IPS-NIHi7 (cell line): ENCODE data around the gene P3H4.
A peak's percentile ranks its signal among the peaks of the same experiment; 100 is the strongest.
"Not testable (repeated sequence)": the region's sequence is repeated elsewhere in the genome, so short reads cannot be mapped to it uniquely, and the experiment has no call there.

Experiments
- DNase-seq: peaks from one replicate; pipeline ENCODE4 v3.0.0; 2012; ENCODE audit warnings: mixed read lengths; ENCODE audit errors: extremely low spot score

The P3H4 gene, protein sequence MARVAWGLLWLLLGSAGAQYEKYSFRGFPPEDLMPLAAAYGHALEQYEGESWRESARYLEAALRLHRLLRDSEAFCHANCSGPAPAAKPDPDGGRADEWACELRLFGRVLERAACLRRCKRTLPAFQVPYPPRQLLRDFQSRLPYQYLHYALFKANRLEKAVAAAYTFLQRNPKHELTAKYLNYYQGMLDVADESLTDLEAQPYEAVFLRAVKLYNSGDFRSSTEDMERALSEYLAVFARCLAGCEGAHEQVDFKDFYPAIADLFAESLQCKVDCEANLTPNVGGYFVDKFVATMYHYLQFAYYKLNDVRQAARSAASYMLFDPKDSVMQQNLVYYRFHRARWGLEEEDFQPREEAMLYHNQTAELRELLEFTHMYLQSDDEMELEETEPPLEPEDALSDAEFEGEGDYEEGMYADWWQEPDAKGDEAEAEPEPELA

DNA sequence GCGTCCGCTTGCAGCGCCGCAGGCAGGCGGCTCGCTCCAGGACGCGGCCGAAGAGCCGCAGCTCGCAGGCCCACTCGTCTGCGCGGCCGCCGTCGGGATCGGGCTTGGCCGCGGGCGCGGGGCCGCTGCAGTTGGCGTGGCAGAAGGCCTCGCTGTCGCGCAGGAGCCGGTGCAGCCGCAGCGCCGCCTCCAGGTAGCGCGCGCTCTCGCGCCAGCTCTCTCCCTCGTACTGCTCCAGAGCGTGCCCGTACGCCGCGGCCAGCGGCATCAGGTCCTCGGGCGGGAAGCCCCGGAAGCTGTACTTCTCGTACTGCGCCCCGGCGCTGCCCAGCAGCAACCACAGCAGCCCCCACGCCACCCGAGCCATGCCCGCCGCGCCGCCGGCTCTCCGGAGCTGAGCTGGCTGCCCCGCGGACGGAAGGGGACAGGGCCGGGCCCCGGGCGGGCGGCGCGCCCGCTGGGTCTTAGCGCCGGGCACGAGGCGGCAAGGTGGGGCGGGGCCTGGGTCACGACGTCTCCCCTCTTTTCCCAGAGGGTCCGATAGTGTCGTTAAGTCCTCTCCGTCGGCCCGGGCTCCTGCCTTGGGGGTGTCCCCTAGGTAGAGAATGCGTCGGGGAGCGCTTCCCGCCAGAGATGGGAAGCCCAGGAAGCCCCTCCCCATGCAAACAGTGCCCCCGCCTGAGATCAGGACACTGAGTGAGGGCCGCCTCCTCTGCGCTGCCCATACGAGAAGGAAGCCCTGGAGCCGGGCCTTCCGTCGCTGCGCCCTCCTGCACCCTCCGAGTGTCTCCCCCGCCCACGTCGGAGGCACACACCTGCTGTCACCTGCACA, at the start of gene P3H4:
TSS of gene P3H4 (minus strand) at position 401 of the 832 bp plus-strand sequence. CDS start at position 367, 34 bp downstream.
- peak; percentile 74 for DNase-seq

DNA sequence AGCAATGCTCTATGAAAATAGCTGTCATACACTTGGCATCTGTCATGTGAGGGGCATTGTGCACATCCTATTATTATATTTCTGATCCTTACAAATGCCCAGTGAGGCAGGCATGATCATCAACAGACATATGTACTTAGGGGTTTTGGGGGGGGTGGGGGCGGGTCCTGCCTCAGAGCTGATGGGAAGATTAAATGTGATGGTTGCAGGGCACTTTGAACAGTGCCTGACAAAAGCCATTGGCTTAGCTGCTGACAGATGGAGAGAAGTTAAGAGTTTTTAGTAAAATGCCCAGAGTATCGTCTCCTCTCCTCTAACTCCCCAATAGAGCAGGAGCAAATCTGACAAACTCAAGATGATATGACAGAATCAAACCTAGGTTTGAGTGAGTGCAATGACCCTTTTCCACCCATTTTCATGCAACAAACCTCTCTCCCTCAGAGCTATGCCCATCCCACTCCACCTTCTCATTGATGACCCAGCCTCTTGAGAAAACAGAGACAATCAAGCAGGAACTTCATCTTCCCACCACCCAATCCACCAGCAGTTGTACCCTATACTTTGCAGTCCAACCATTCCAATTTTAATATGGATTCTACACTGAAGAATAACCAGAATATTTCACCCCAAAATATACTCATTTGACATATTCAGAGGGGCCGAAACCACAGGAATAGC, 48.6 kb upstream of the P3H4 start:
- no peak for DNase-seq

DNA sequence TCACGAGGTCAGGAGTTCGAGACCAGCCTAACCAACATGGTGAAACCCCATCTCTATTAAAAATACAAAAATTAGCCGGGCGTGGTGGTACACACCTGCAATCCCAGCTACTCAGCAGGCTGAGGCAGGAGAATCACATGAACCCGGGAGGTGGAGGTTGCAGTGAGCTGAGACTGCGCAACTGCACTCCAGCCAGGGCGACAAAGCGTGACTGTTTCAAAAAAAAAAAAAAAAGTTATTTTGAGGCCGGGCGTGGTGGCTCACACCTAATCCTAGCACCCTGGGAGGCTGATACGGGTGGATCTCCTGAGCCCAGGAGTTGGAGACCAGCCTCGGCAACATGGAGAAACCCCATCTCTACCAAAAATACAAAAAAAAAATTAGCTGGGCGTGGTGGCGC, 39.6 kb upstream of the P3H4 start:
- not testable (repeated sequence) for DNase-seq

DNA sequence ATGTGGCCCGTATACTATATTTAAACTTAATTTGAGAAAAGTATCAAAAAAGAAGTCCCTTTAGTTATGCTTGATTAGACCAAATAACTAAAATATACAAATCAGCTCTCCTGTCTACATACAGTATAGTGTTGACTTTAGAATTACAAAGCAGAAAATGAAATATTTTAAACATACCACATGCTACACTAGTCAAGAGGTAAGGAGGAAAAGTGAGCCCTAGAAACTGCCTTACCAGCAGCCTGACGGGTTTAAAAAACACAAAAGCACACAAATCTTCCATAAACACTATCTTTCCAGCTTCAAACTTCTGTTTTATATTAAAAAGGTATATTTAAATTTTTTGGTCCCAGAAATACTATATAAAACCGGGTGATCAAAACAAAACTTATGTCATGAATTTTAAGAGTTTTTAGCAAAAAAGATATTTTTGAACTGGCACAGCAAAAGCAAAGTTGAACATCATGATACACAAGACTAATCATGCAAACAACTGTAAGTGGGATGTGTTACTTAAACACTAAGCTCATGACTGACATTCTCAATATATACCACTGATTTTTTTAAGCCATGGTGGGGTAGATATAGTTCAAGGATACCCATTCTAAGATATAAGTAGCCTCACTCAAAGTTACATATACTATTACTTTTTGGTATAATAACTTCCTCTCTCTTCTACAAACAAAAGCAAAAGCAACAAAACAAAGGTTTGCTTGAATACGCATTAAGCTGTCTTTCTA, 37.7 kb upstream of the P3H4 start:
- no peak for DNase-seq

DNA sequence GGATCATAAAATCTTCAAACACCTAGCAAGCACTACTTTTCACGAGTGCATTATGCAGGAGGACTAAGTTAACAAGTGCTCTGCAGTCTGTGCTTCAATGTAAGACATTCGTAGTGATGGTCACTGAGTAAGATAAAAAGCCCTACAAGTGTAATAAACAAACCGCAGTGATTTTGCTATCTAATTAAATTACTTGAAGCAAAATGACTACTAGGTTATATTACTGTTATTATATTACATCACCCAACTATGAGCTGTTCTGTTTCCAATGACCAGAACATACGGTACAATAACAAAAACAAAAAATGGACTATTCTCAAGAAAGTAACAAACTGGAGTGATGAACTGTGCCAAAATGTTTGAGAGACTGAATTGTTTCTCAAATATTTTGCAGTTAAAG, 37.0 kb upstream of the P3H4 start:
- no peak for DNase-seq

DNA sequence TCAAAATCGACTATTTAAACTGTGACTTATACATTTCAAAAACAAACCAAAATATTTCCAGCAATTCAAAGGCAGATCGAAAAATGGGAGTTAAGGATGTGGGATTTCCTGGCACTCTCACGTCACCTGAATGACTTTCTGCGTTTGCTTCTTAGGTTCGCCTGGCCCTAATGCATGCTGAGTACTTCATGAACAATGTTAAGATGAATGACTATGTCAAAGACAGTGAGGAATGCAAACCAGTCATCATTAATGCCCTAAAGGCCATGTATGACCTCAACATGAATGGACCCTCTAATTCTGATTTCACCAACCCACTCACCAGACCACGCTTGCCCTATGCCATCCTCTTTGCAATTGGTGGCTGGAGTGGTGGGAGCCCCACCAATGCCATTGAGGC, 33.2 kb upstream of the P3H4 start:
- no peak for DNase-seq

DNA sequence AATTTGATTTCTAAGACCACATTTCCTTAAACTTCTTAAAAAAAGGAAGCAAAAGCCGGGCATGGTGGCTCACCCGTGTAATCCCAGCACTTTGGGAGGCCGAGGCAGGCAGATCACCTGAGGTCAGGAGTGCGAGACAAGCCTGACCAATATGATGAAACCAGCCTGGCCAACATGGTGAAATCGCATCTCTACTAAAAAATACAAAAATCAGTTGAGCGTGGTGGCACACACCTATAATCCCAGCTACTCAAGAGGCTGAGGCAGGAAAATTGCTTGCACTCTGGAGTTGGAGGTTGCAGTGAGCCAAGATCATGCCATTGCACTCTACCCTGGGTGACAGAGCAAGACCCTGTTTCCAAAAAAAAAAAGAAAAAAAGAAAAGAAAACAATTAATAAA, 29.0 kb upstream of the P3H4 start:
- not testable (repeated sequence) for DNase-seq

DNA sequence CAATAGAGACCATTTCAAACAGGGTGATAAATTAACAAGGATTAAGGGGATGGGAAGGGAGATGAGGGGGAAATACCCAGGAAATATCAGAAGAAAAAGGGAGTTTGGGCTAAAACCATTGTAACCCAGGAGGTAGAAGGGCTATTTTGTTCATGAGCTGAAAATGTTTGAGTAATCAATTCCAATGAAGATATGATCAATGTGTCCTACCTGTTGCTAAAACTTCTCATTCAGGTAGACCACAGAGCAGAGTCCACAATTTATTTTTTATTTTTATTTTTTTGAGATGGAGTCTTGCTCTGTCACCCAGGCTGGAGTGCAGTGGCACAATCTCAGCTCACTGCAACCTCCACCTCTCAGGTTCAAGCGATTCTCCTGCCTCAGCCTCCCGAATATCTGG, 27.7 kb upstream of the P3H4 start:
- DNase-seq, result not testable (repeated sequence)

DNA sequence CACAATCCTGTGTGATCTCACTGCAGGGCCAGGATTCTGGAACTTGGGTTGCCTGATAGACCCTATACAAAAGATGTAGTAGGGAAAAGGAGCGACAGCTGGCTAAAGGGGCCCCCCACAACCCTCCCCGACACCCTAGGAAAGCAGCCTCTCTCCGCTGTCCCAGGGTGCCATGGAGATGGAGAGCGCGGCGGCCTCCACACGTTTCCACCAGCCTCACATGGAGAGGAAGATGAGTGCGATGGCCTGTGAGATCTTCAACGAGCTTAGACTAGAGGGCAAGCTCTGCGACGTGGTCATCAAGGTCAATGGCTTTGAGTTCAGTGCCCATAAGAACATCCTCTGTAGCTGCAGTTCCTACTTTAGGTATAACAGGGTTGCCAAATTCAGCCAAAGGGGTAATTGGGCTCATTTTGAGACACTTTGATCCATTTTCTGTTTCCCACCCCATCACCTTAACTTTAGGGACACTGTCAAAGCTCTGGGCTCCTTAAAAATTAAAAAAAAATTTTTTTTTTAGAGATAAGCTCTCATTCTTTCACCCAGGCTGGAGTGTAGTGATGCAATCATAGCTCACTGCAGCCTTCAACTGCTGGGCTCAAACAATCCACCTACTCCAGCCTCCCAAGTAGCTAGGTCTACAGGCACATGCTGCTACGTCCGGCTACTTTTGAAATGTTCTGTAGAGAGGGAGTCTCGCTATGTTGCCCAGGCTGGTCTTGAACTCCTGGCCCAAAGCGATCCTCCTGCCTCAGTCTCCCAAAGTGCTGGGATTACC, 26.2 kb upstream of the P3H4 start, which contains the start of gene KLHL10:
TSS of gene KLHL10 (plus strand) at position 65 of the 778 bp plus-strand sequence. CDS start at position 173, 108 bp downstream.
- DNase-seq, result no peak

DNA sequence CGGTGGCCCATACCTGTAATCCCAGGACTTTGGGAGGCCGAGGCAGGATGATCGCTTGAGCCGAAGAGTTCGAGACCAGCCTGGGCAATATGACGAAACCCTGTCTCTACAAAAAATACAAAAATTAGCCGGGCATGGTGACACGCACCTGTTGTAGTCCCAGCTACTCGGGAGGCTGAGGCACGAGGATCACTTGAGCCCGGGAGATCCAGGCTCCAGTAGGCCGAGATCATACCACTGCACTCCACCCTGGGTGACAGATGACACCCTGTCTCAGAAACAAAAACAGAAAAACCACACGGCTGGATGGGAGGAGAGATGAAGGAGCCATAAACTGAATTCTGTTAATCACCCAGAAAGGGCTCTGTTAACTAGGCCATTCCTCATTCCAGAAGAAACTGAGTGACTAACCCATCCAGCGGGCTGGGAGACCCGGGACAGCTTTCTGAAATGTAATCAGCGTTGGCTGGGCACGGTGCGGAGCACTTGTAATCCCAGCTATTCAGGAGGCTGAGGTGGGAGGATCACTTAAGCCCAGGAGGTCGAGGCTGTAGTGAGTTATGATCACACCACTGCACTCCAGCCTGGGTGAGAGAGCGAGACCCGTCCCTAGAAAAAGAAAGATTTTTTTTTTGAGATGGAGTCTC, 24.9 kb upstream of the P3H4 start:
- DNase-seq, result no peak

DNA sequence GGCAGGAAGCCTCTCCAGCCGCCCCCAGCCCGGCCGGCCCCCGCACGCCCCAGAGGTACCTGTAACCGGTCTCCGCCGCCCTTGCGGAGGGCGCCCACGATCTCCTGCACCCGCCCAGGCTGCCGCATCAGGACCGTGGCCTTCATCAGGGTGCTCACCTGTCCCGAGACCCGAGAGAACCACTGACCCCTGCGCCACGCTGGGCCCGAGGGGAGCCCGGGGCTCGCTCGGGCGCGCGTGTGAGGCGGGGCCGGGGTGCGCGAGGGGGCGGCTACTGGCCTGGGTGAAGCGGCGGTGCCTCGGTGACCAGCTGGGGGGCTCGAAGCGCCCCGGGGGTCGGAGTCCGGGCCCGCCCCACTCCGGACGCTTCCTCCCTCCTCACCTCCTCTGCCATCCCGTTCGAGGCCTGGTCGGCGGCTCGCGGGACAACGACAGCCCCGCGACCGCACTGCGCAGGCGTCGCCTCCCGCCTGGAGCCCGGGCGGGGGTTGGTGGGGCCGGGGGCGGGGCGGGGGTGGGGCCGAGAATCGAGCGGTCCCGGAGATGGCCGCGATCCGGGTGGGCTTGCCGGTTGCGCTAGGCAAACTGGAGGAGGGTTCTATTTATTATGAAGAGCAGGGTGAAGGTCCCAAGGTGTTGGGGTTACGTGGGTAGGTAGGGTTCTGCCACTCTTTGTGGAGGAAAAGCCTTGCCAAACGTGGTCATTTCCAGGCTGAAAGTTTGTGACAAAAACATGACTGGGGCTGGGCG, 24.2 kb upstream of the P3H4 start, which contains the start of gene NT5C3B:
TSS of gene NT5C3B (minus strand) at position 433 of the 750 bp plus-strand sequence. CDS start at position 394, 39 bp downstream.
- DNase-seq, result peak; percentile 93

DNA sequence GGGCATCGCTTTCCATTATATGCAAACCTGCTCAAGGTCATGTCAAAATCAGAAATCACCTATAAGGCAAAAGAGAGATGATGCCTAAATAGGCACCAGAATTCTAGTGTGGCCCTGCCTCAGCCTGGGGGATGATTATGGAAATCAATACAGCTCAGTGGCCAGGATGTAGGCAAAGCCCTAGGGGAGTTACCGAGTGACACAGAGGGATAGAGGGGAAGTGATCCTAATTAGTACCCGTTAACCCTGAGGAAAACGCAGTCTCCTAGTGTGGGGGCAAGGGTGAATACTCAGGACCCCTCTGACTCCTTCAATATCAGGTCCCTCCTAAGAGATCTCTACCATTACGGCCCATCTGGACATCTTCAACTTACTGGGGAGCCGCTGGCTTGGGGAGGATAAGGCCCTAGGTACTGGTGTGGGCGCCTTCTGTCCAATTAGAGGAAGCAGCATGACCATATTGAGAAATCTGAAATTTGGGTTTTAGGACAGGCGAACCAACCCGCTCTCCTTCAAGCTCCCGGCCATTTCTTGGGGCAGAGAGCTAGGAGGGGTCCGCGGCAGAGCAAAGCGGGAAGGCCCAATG, 23.6 kb upstream of the P3H4 start:
- no peak for DNase-seq

DNA sequence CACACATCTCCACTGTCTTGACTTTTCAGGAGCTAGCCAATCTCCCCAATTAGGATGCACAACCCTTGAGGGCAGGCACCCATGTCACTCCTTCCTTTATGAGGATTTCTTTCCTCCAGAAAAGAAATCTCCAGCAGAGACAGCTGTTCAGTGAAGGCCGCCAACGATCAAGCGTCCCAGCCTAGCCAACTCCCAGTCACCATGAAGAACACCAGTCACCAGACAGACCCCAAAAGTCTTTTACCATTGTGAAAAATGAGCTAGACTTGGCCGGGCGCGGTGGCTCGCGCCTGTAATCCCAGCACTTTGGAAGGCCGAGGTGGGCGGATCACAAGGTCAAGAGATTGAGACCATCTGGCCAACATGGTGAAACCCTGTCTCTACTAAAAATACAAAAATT, 18.2 kb upstream of the P3H4 start:
- not testable (repeated sequence) for DNase-seq

DNA sequence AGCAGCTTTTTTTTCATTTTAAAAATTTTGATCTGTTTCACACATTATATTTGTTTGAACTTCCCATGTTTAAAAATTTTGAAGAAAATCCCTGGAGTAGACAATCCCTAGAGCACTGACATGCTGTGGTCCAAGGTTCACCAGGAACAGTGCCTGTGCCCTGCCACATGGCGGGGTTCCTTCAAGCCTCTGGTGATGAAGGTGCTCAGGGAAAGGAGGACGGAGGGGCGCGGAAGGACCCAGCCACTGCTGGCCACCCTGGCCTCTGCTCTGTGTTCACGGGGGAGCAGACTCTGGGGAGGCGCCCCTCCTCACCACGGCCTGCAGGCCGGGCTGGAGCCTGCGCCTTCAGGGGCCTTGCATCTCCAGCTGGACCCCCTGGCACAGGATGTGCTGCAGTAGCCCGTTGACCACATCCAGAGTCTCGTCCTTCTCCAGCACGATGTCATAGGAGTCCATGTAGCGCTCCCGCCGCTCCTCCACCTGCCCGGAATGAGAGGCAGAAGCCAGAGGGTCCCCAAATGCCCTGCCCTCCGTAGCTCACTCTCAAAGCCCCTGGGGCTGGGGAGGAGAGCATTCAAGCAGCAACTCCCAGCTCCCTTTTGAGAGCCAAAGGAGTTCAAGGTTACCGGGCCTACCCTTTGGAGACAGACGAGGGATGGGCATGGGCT, 13.6 kb upstream of the P3H4 start:
- DNase-seq, result no peak

DNA sequence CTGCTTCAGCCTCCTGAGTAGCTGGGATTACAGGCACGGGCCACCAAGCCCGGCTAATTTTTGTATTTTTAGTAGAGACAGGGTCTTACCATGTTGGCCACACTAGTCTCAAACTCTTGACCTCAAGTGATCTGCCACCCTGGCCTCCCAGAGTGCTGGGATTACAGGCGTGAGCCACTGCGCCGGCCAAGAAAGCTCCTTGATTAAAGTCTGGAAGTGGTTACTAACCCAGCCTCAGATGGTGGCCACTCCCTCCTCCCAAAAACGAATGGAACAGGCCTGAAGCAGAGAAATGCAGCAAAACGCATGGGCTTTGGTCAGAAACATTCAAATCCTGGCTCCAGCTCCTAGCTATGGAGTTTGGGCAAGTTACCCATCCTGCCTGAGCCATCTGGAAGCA, 12.3 kb upstream of the P3H4 start:
- no peak for DNase-seq

DNA sequence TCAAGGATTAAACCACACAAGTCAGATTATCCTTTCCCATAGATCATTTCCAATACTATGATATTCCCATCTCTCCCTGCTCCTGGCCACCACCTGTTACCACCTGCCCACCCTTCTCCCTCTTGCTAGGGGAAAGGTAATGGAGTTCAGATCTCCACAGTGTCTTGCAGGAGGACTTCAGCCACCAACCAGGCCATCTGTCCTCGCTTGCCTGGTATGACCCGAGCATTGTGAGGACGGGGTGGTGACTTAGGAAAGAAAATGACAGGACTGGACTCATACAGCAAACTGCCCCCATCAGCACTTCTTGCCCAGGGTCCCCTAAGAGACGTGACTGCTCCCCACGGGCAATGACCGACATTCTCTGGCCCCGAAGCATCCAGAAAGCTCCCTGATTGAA, 11.8 kb upstream of the P3H4 start:
- DNase-seq, result no peak

DNA sequence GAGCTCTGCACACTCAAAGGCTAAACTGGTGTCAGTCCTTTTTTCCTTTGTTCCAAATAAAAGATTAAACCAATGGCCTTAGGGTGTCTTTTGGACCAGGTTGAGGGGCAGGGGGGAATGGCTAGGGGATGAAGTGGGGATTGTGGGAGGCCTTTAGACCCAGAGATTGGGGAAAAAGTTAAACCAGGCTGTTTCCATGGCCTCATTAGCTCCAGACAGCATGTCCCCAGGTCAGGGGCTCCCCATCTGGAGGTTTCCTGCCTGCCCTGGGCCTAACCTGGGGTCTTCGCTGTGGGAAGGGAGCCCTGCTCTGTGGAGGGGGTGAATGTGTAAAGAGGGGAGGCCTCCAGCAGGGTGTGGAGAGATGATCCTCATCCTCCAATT, 11.4 kb upstream of the P3H4 start:
- DNase-seq, result no peak
